ENCODE data around the gene EDRF1.
"Not testable (repeated sequence)": the region's sequence is repeated elsewhere in the genome, so short reads cannot be mapped to it uniquely, and the experiment has no call there.

EDRF1 gene

DNA sequence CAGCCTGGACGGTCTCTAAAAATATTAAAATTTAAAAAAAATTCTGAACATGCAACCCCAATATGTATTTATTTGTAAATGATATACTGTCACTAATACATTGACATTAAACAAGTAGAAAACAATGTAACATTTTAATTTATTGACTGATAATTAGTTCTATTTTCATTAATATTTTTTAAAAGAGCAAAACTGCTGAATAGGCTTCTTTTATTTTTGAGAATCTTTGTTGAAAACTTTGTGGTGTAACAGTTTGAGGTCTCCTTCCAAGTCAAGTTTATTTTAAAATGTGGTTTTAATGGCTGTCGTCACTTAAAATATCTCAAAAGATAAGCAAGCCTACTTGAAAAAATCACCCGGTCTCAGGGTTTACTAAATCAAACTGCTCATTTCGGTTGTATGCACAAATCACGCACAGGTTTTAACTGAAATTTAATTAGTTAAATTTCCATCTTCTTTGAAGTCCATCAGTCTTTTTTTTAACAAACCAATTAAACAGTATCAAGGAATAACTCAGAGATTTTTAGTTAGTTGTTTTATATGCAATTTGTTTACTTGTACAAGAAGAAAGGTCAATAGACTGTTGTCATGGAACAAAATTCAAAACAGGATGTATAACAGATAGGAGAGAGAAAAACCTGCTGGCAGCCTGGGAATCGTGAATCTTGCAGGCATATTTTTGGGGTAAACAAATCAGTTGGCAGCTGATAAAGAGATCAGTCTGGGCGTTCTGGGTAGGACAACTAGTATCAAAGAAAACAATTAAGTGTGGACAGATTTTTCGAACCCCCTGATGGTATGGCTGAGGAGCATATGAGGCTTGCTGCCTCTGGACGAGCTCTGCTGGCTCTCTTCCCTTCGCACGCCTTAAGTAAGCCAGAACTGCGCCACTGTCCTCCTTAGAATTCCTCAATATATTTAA is 9.7 kb upstream of the EDRF1 start:
- DNase-seq, result no peak

DNA sequence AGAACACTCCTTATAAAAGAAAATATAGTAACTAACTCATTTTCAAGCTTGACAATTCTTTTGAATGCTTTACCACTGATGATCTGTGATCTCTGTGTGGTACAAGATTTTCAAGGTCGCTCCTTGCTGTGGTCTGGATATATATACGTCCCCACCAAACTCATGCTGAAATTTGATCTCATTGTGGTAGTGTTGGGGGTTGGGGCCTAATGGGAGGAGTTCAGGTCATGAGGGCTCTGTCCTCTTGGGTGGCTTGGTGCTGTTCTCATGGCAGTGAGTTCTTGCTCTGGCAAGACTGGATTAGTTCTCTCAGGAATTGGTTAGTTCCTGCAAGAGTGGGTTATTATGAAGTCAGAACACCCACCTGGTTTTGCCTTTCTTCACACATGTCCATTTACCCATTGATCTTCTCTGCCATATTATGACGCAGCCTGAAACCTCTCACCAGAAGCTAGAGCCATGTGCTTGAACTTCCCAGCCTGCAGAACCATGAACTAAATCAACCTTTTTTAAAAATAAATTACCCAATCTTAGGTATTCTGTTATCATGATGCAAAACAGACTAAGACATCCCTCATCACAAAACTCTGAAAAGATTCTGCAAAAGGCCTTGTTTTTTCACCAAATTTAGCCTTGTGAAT is 8.3 kb upstream of the EDRF1 start:
- DNase-seq, result no peak

DNA sequence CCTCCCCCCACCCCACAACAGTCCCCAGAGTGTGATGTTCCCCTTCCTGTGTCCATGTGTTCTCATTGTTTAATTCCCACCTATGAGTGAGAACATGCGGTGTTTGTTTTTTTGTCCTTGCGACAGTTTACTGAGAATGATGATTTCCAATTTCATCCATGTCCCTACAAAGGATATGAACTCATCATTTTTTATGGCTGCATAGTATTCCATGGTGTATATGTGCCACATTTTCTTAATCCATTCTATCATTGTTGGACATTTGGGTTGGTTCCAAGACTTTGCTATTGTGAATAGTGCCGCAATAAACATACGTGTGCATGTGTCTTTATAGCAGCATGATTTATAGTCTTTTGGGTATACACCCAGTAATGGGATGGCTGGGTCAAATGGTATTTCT is 4.8 kb upstream of the EDRF1 start:
- DNase-seq, result not testable (repeated sequence)

DNA sequence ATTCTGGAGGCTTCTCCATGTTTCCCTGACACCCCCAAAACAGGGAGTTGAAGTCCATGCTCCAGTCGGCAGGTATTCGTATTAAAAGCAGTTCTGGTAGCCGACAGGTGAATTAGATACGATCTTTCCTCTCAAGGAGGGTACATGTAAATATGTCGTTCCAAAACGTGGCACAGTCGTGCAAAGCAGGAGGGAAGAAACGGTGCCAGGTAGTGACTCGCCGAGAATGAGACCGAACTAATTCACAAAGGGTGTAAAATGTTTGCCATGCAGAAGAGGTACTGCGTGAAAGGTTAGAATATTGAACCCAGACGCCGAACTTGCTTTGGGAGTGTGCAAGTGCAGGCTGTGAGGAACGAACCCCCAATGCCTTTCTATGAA is 483 bp downstream of the EDRF1 start:
- no peak for DNase-seq

DNA sequence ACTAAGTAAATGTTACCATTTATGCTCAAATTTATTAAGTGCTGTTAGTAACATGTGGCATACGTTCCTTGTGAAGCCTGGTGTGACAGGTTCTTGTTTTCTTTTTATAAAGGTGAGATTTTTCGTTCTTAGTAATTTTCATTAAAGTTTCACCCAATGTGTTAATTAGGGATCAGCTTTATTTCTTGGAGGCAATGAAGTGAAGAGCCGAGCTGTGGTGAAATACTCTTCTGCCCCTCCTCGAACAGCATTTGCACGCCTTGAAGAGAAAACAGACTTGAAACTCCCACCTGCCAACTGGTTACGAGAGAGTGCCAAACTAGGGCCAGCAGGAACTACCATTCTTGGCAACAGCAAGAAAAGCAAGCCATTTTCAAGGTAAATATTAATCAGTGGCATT is 1.5 kb downstream of the EDRF1 start:
- DNase-seq, result no peak

DNA sequence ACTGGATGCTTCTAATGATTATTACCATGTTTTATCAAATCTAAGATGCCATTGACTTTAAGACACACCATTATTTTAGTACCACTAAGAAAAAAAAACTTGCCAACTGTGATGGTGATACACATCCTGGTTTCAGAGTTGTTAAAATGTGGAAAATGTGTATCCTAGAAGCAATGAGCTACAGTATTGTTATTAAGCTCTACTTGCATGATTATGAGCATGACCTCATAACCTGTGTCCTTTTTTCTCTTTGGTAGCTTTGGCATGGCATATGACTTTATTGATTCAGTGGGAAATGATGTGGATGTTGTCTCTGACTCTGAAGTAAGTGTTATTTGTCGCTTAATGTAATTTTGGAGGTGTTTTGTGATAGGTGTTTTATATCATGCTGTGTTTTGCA is 3.3 kb downstream of the EDRF1 start:
- no peak for DNase-seq

DNA sequence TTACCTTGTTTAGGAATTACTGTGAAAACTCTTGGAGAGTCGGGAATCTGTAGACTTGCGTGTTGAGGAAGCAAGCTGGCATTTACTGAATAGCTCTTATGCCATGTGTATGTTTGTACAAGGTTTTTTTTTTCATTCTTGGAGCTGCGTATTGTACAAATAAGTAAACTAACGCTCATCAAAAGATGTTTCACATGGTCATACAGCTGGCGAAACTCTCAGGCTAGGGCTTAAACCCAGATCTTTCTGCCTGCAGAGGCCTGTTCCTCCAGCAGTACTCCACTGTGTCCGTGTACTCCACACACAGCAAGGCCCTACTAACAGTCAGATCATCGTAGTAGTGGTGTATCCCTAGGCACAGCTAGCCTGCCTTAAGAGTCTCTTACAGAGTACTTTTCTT is 7.4 kb downstream of the EDRF1 start:
- DNase-seq, result no peak

DNA sequence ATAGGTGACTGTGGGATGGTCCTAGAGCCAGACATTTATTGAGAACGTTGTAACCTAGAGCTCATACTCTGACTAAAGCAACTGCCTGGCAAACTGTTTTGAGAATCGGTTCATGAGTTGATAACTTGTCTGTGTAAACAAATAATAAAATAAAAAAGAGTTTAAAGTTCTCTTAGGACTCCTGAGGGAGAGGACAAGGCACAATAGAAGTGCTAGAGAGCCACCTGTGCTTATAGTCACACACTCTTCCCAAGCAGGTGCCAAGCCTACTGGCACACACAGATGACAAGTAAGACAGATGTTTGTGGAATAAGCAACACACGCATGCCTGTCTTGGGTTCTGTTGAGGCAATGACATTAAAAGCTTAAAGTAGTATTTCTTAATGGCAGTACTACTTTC is 7.9 kb downstream of the EDRF1 start:
- no peak for DNase-seq

DNA sequence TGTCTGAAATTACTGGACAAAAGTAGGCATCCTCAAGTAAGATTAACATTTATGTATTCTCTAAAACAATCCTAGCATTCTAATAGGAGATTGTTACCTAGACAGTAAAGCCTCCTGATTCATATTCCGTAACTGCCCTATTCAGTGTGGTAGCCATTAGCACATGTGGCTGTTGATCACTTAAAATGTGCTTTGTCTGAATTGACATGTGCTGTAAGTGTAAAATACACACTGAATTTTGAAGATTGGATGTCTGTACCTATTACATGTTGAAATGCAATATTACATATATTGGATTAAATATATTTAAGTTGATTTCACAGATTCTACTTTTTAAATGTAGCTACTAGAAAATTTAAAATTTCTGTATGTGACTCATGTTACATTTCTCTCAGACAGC is 14.6 kb downstream of the EDRF1 start:
- DNase-seq, result no peak

DNA sequence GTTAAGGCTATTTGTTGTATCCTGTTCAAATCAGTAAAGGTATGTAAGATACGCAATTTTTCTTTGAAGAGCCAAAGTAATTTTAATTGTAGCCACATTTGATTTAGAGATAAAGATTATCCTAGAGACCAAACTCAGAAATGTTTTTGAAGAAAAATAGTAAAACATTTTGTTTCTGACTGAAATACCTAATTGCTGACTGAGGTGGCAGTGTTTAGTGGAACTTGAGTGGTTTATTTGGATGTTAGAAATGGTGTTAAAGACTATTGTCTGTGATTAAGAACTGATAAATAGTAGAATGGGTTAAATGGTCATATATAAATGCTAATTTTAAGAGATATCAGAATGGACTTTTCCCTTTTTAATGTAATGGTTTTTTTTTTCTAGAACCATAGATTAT is 15.3 kb downstream of the EDRF1 start:
- DNase-seq, result no peak

DNA sequence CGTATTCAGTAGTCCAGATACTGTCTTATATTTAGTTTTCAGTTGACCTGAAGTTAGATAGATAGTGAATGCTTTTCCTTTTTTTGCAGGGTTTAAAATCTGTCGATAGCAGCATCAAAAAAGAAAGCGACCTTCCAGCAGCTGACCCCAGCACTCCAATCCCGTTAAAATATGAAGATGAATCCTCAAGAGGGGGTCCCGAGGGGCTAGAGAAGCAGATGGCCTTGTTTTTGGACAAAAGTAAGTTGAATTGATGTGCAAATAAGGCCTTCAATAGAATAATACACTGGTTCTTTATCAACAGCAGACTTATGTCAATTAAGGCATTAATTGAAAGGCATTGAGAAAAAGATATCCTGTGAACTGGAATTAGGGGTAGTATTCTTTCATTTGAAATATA is 18.7 kb downstream of the EDRF1 start:
- DNase-seq, result peak in 1 of 2 experiments; percentile 28

DNA sequence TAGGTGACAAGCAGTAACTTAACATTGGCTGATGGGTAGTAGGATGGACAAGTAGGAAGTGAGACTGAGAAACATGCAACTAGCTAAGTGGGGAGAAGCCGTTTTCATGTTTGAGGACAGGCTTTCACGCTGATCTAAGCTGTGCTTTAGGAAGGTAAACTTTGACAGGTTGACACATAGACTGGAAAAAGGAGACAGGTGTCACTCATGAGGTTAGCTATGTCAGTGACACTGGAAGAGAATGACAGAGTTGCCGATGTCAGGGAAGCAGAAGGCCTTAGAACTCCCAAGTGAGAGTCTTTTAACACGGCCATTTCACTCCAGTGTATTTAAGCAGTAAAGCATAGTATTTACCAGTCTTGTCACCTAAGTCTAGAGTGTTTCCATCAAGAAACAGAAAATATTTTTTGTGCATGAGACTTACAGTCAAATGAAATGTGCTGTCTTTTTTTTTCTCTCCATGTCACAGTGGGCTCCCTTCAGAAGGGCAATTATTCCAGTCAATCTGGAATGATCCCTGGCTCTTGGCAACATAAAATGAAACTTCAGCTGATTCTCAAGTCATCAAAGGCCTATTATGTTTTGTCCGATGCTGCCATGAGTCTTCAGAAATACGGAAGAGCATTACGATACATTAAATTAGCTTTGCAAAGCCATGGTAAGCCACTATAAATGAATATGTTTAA is 20.6 kb downstream of the EDRF1 start:
- DNase-seq, result no peak

DNA sequence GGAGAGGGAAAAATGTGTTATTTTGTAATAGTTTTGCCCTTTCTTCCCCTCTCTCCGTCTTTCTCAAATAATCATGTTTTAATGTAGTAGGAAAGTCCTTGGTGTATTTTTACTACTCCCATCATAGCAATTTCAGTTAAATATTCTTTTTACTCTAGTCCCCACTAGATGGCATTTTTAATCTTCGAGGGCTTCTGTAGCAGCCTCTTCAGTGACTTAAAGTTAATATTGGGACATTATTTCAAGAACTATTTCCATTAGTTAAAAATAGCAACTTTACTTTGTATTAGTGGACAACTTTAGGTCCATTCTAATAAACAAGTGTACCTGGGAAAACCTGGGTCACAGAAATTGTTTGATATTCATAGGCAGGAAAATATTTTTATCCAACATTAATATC is 23.0 kb downstream of the EDRF1 start:
- DNase-seq, result no peak

DNA sequence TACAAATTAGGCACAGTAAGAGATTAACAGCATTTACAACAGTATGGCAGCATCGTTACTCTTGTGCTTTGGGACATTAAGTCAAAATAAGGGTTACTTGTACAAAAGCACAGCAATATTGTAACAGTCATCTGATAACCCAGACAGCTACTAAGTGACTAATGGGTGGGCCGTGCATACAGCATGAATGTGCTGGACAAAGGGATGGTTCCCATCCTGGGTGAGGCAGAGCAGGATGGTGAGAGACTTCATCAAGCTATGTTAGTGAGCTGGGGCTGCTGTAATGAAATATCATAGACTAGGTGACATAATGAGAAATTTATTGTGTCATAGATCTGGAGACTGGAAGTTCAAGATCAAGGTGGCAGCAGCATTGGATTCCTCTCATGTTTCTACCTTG is 25.4 kb downstream of the EDRF1 start:
- no peak for DNase-seq

DNA sequence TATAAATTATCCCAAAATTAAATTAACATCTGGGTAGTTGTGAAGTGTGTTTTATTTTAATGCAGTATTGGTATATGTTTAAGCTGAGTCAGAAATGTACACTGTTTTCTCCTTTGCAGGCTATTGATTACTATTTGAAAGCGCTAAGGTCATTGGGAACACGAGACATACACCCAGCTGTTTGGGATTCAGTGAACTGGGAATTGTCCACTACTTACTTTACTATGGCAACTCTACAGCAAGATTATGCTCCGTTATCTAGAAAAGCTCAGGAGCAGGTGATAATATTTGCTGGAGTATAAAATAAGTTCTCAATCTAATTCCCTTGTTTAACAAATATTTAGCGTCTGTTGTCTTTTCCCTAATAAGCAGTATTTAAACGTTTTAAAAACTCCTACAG is 27.9 kb downstream of the EDRF1 start:
- no peak for DNase-seq

DNA sequence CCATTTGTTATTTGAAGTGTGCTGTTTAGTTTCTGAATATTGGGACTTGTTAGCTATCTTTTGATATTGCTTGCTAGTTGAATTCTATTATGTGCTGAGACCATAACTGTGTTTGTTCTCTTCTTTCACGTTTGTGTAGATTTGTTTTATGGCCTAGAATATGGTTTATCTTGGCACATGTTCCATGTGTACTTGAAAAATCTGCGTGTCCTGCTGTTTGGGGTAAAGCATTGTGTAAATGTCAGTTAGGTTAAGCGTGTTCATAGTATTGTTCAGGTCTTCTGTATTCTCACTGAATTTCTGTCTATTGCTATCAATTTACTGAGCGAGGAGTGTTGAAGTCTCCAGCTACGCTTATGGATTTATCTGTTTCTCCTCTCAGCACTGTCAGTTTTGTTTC is 36.7 kb downstream of the EDRF1 start:
- no peak for DNase-seq

DNA sequence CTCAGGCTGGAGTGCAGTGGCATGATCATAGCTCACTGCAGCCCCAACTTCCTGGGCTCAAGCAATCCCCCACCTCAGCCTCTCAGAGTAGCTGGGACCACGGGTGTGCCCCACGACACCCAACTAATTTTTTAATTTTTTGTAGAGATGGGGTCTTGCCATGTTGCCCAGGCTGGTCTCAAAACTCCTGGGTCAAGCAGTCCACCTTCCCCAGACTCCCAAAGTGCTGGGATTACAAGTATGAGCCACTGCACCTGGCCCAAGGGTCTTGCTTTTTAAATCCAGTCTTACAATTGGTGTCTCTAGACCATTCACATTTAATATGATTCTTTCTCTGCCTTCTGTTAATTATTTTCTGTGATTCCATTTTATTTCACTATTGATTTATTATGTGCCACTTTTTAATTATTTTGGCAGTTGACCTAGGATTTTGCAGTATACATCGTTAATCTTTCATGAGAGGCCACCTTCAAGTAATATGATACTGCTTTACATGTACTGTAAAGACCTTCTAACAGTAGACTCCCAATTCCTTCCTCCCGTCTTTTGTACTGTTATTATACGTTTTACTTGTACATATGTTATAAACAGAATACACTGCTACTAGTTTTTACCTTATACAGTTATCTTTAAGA is 37.5 kb downstream of the EDRF1 start:
- no peak for DNase-seq

DNA sequence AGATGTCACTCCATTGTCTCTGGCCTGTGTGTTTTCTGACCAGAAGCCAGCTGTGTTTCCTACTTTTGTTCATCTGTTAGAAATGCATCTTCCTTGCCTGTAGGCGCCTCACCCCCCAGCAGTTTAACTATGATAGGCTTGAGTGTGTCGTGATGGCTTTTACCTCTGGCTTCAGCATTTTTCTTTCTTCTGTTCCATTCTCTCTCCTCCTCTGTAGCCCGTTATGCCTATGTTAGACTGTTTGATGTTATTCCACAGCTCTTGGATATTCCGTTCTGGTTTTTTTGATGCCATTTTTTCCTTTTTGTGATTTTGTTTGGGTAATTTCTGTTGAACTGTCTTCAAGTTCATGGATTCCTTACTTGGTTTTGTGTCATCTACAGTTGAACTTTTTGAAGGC is 38.2 kb downstream of the EDRF1 start:
- no peak for DNase-seq

DNA sequence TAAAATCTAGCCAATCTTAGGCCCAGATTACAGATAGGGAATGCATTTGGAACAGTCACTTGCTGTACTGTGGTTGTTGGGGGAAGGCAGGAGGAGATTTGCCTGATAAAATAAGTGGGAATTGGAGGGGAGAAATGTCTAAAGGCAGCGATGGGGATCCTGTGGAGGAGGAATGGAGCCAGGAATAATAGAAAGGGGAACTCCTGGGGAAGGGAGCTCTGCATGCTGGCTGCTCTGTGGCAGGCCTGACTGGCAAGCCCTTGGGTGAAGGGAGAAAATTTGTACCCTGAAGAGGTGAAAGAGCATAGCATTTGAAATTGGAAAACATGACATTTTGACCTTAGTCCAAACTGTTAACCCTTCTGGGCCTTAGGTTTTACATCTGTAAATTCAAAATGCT is 42.5 kb downstream of the EDRF1 start:
- DNase-seq, result no peak

DNA sequence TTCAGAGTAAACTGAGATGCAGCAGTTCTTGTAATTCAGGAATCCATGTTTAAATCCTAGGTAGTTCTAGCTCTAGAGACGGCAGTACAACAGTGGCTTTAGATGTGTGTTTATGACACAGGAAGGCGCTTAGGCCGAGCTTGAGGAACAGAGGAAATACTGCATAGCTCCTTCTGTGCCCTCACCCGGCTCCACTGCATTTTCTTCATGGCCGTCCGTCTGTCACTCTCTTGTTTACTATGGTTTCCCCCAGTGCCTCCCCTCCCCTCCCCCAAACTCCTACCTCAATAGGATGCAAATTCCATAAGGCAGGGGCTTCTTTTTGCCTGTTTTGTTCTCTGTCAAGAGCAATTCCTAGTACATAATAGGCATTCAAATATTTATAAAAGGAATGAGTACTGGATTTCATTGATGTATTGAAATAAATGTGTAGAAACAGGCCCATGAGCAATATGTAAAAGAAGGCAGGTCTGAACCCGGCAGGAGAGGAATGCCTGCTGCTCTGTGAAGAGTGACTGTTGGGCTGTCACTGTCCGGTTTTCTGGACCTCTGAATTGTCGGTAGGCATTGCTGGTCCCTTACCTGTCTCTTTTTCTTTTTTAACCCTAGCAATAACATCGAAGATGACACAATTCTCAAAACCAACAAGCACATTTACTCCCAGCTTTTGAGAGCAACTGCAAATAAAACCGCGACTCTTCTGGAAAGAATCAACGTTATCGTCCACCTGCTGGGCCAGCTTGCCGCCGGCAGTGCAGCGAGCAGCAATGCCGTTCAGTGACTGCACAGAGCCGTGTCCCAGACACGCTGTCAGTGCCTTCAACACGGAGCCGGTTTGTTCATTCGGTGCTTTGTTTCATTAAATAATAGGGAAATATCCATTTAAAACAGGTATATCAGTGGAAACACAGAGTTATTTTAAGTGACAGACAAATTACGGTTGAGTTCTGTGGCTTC is 43.5 kb downstream of the EDRF1 start:
- no peak for DNase-seq

DNA sequence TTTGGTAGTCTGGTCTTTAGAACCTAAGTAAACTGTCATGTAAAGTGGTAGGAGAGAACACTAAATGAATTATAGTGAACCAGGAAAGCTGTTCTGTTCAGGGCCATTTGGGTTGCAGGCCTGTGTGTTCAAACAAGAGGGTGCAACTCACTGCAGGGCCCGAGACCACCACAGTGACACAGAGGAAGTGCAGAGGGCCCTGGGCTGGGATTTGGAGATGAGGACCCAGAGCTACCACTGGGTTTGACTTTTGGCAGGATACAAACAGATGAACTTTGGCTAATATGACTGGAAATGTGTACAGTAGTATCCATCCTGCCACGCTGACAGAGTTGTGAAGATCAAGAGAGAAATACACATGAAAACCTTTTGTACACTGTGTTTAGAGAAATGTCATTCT is 46.3 kb downstream of the EDRF1 start:
- DNase-seq, result no peak

DNA sequence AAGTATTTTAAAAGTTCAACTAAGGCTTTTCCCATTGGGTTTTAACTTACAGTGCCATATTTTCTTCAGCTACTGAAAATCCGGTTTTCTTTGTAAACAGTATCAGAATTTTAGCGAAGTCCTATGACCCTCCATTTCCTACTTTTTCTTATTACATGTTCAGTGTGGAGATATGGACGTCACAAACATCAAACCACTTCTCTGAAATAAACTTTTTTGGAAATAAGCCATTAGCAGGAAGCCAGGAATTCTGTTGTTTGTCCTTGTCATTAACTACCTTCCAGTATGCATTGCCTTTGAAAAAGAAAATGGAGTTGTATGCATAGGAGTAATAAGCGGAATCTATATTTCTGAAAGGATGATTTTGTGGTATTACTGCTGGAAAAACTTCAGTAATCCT is 47.0 kb downstream of the EDRF1 start:
- DNase-seq, result no peak

Measured in NCI-H1930 (cell line).